ENCODE measurements around the gene SKIL.

The SKIL gene

GRCh38 chr3:170397685-170398084 is 40.2 kb downstream of the SKIL start:
- no peaks in the 10 kb centered on the region for H3K27me3 ChIP-seq (ENCODE audit: insufficient read depth, poor library complexity, severe bottlenecking)
- H3K4me3 ChIP-seq (replicated peaks; ENCODE audit: insufficient read depth, low read length) = no peak overlapping the region
- no peak overlapping the region for H3K27ac ChIP-seq (replicated peaks)
- TF ChIP-seq POLR2AphosphoS5 (IDR thresholded peaks at IDR 0.05; ENCODE audit: low read depth) = no peak
- TF ChIP-seq CTCF (IDR thresholded peaks at IDR 0.05; ENCODE audit: insufficient read depth, low read length) = no peak
- TF ChIP-seq REST (IDR thresholded peaks at IDR 0.05; ENCODE audit: insufficient replicate concordance, low read depth) = no peak
- no peak for TF ChIP-seq GABPA (IDR thresholded peaks at IDR 0.05; ENCODE audit: low read depth)
- TF ChIP-seq SPI1 (IDR thresholded peaks at IDR 0.05; ENCODE audit: borderline replicate concordance, low read depth) = no peak
- DNase-seq (ENCODE audit: low read depth in 1 of 2, low spot score in 1 of 2) = no peak

- H3K27ac ChIP-seq (replicated peaks) = no peak overlapping the region
- no peak for DNase-seq (ENCODE audit: low read depth in 1 of 2, low spot score in 1 of 2)
- H3K4me3 ChIP-seq (replicated peaks; ENCODE audit: insufficient read depth, low read length) = no peak overlapping the region
- H3K27me3 ChIP-seq (ENCODE audit: insufficient read depth, poor library complexity, severe bottlenecking) = no peaks in the 10 kb centered on the region
- no peak for TF ChIP-seq POLR2AphosphoS5 (IDR thresholded peaks at IDR 0.05; ENCODE audit: low read depth)
- no peak for TF ChIP-seq GABPA (IDR thresholded peaks at IDR 0.05; ENCODE audit: low read depth)
- no peak for TF ChIP-seq SPI1 (IDR thresholded peaks at IDR 0.05; ENCODE audit: borderline replicate concordance, low read depth)
- TF ChIP-seq REST (IDR thresholded peaks at IDR 0.05; ENCODE audit: insufficient replicate concordance, low read depth) = no peak
- TF ChIP-seq CTCF (IDR thresholded peaks at IDR 0.05; ENCODE audit: insufficient read depth, low read length) = no peak
Observed at GRCh38 chr3:170405101-170405500, 47.6 kb downstream of the SKIL start.

GRCh38 chr3:170410428-170411029 is 53.0 kb downstream of the SKIL start:
- TF ChIP-seq GABPA (IDR thresholded peaks at IDR 0.05; ENCODE audit: low read depth) (no peak), CTCF (IDR thresholded peaks at IDR 0.05; ENCODE audit: insufficient read depth, low read length) (no peak), REST (IDR thresholded peaks at IDR 0.05; ENCODE audit: insufficient replicate concordance, low read depth) (no peak), SPI1 (IDR thresholded peaks at IDR 0.05; ENCODE audit: borderline replicate concordance, low read depth) (no peak), POLR2AphosphoS5 (IDR thresholded peaks at IDR 0.05; ENCODE audit: low read depth) (no peak)
- DNase-seq (ENCODE audit: low read depth in 1 of 2, low spot score in 1 of 2) = no peak
- H3K4me3 ChIP-seq (replicated peaks; ENCODE audit: insufficient read depth, low read length) = no peak overlapping the region
- H3K27ac ChIP-seq (replicated peaks) = no peak overlapping the region
- no peaks in the 10 kb centered on the region for H3K27me3 ChIP-seq (ENCODE audit: insufficient read depth, poor library complexity, severe bottlenecking)

All from HL-60 (cell line).